K562 (cell line): ENCODE data around the gene WDHD1. TPM values are rescaled to one million over a fixed set of nuclear protein-coding genes. Genes with fewer than 3 reads are reported as not detected.

Experiments used
- ATAC-seq: fragments of 200-7000 bp; cut with Tn5 transposase; 3 replicates; pipeline ENCODE4 v1.9.1; 2020; ENCODE audit warnings: moderate library complexity
- BruUV-seq: library from RNA; stranded (reverse); fragments of 400-500 nt; replicated peaks from 2 replicates; lab custom pipeline; 2021; lab: Mats Ljungman, UMichigan
- CTCF ChIA-PET: fragments of 300-600 bp; formaldehyde crosslinking; extraction: SDS; loops from one replicate; lab custom pipeline; 2021; ENCODE audit warnings: low intra/inter-chr PET ratio; lab: Yijun Ruan, JAX
- POLR2A ChIA-PET: fragments of 300-600, 350-650 bp; sonication (Branson Sonifier 250); formaldehyde crosslinking; extraction: SDS; loops from one replicate; lab custom pipeline; 2021; ENCODE audit warnings: antibody characterized with exemption, inconsistent platforms; lab: Yijun Ruan, JAX
- DNase-seq, 4 experiments: peaks; one replicate each; pipeline versions ENCODE4 v3.0.0 to v3.0.0-alpha.2; 2011 to 2018; ENCODE audit warnings: low spot score in 3 of 4, mixed read lengths in 3 of 4; ENCODE audit errors: extremely low read depth in 1 of 4
- FAIRE-seq: peaks from 2 replicates; lab custom pipeline; 2011; peaks lifted over from hg19 to GRCh38; lab: Jason Lieb, UNC
- H2AFZ ChIP-seq: 2 replicates; pipeline ENCODE4 v1.6.0; 2011; ENCODE audit warnings: low read depth, low read length, control low read depth, inconsistent platforms
- H3K27ac ChIP-seq: fragments of 200-600 bp; 3 replicates; pipeline ENCODE4 v1.8.0; 2011; ENCODE audit warnings: low read depth, mild to moderate bottlenecking, control low read depth, inconsistent platforms, low read length, moderate library complexity, mixed read lengths; ENCODE audit errors: extremely low read depth
- H3K27me3 ChIP-seq, 2 experiments: fragments of 300-600 bp in 1 of 2; 2 replicates in 1 of 2; 3 replicates in 1 of 2; pipeline versions ENCODE4 v1.6.0 to v1.8.0; 2011; ENCODE audit warnings: inconsistent platforms in 2 of 2, low read length in 2 of 2, mild to moderate bottlenecking in 1 of 2, mixed read lengths in 1 of 2, moderate library complexity in 1 of 2; ENCODE audit not compliant: control insufficient read depth in 2 of 2, insufficient read depth in 2 of 2
- H3K36me3 ChIP-seq: fragments of 300-600 bp; 3 replicates; pipeline ENCODE4 v1.8.0; 2011; ENCODE audit warnings: mild to moderate bottlenecking, low read length, inconsistent platforms; ENCODE audit not compliant: control insufficient read depth, insufficient read depth
- H3K4me1 ChIP-seq, 2 experiments: fragments of 200-600 bp in 1 of 2; replicated peaks in 1 of 2; 2 replicates in 1 of 2; 3 replicates in 1 of 2; pipeline versions ENCODE4 v1.5.1 to v1.8.0; 2011; ENCODE audit warnings: inconsistent platforms in 2 of 2, low read length in 2 of 2, mild to moderate bottlenecking in 1 of 2, mixed read lengths in 1 of 2, moderate library complexity in 1 of 2; ENCODE audit not compliant: control insufficient read depth in 2 of 2, insufficient read depth in 2 of 2
- H3K4me2 ChIP-seq: 2 replicates; pipeline ENCODE4 v1.6.1; 2011; ENCODE audit warnings: low read length, control low read depth, inconsistent platforms, mixed read lengths; ENCODE audit not compliant: insufficient read depth
- H3K4me3 ChIP-seq: fragments of 200-600 bp; sonication (generic), shearing (Covaris generic); 2 replicates; pipeline ENCODE4 v1.5.1; 2016; ENCODE audit warnings: control low read depth, inconsistent platforms
- H3K79me2 ChIP-seq: fragments of 200-600 bp; 3 replicates; pipeline ENCODE4 v1.8.0; 2011; ENCODE audit warnings: low read length, inconsistent platforms; ENCODE audit not compliant: control insufficient read depth, insufficient read depth
- H3K9ac ChIP-seq, 2 experiments: 2 replicates each; pipeline versions ENCODE4 v1.6.0 to v1.6.1; 2011; ENCODE audit warnings: low read depth in 2 of 2, low read length in 2 of 2, control low read depth in 1 of 2, inconsistent platforms in 1 of 2, mild to moderate bottlenecking in 1 of 2, mixed read lengths in 1 of 2; ENCODE audit not compliant: insufficient read depth in 1 of 2
- H3K9me1 ChIP-seq: one replicate; pipeline ENCODE4 v1.6.0; 2011; ENCODE audit warnings: inconsistent platforms, mild to moderate bottlenecking, low read length, moderate library complexity; ENCODE audit not compliant: control insufficient read depth, insufficient read depth
- H3K9me3 ChIP-seq: replicated peaks from 2 replicates; pipeline ENCODE4 v1.5.1; 2011; ENCODE audit warnings: low read depth, low read length, inconsistent platforms; ENCODE audit not compliant: control insufficient read depth, insufficient read depth
- H4K20me1 ChIP-seq: replicated peaks from 2 replicates; pipeline ENCODE4 v1.6.1; 2011; ENCODE audit warnings: low read length, inconsistent platforms, mixed read lengths; ENCODE audit not compliant: control insufficient read depth, insufficient read depth
- ILK ChIP-seq: fragments of 450-650 bp; IDR thresholded peaks from 2 replicates; pipeline ENCODE4 v1.6.1; 2016; ENCODE audit warnings: missing genetic modification characterization, low read depth, mild to moderate bottlenecking, missing compliant biosample characterization, moderate library complexity, borderline replicate concordance
- MCM5 ChIP-seq: fragments of 450-650 bp; IDR thresholded peaks from 2 replicates; pipeline ENCODE4 v1.6.1; 2016; ENCODE audit warnings: low read depth
- SREBF1 ChIP-seq: fragments of 150-350 bp; IDR thresholded peaks from 2 replicates; pipeline ENCODE4 v1.6.1; 2014; ENCODE audit warnings: antibody characterized with exemption, low read depth, low read length, borderline replicate concordance
- TAF9B ChIP-seq: fragments of 450-650 bp; IDR thresholded peaks from 2 replicates; pipeline ENCODE4 v1.6.1; 2018; ENCODE audit warnings: mild to moderate bottlenecking; ENCODE audit not compliant: partially characterized antibody
- ZNF121 ChIP-seq: sonication (generic); formaldehyde crosslinking; conservative IDR thresholded peaks from 2 replicates; pipeline ENCODE4 v1.8.0; 2022; ENCODE audit warnings: missing genetic modification reagents
- ZNF232 ChIP-seq: sonication (generic); formaldehyde crosslinking; IDR thresholded peaks from 2 replicates; pipeline ENCODE4 v1.8.0; 2022; ENCODE audit warnings: mild to moderate bottlenecking, missing genetic modification reagents
- ZNF24 ChIP-seq: fragments of 450-650 bp; IDR thresholded peaks from 2 replicates; pipeline ENCODE4 v1.6.1; 2016
- WGBS: fragments of 100-300 bp; shearing (Covaris generic); methylation state at CpG from one replicate; pipeline ENCODE4 v1.1.6; 2016; ENCODE audit warnings: low coverage, mixed read lengths; ENCODE audit not compliant: insufficient coverage; ENCODE audit errors: missing lambda C conversion rate; 5-methylcytosine and 5-hydroxymethylcytosine counted together
- in situ Hi-C: fragments of 300-500 bp; cut with MboI; formaldehyde crosslinking; loops from 4 replicates; pipeline ENCODE4 v1.15.0; 2018; ENCODE audit warnings: inconsistent platforms, mixed read lengths
- intact Hi-C: fragments of 100-400 bp; cut with micrococcal nuclease; formaldehyde crosslinking; loops from 2 replicates; pipeline ENCODE4 v1.14.2; 2022
- polyA plus RNA-seq, 8 experiments: library from polyadenylated mRNA; depleted of rRNA in 4 of 8; stranded (reverse) in 5 of 8; unstranded in 3 of 8; fragments of >200 nt; fragmentation: Nextera tagmentation in 2 of 8; fragmentation: Illumina TruSeq in 1 of 8; extraction: Ambion mirVana in 2 of 8; extraction: Trizol in 1 of 8; gene quantifications; 2 replicates each; pipeline versions ENCODE4 v1.2.1 to v1.2.3, GENCODE V29; 2011 to 2014; ENCODE audit warnings: inconsistent platforms in 1 of 8, missing spikeins in 1 of 8
- total RNA-seq, 7 experiments: library from RNA; depleted of rRNA in 6 of 7; stranded (reverse); fragments of >200 nt in 6 of 7; fragmentation: Illumina TruSeq in 2 of 7; extraction: Trizol in 2 of 7; gene quantifications; 2 replicates each; pipeline versions ENCODE4 v1.2.1 to v1.2.3, GENCODE V29; 2011 to 2021; ENCODE audit warnings: low replicate concordance in 1 of 7
- TF ChIP-seq, protein P1 (sequence below): fragments of 150-350 bp; conservative IDR thresholded peaks from 2 replicates; pipeline ENCODE4 v1.6.1; 2014; ENCODE audit warnings: low read length
- TF ChIP-seq, protein P2 (sequence below), 2 experiments: fragments of 200-800 bp in 1 of 2; sonication (Bioruptor generic) in 1 of 2; sonication (generic) in 1 of 2; formaldehyde crosslinking in 1 of 2; IDR thresholded peaks in 1 of 2; conservative IDR thresholded peaks in 1 of 2; 2 replicates each; pipeline versions ENCODE4 v1.5.0 to v1.6.1; 2016 to 2020; ENCODE audit warnings: missing compliant biosample characterization in 1 of 2, missing genetic modification characterization in 1 of 2, missing genetic modification reagents in 1 of 2
- TF ChIP-seq, protein P3 (sequence below): fragments of 250-450 bp; sonication (Bioruptor Pico); IDR thresholded peaks from 2 replicates; pipeline ENCODE4 v1.8.0; 2021; ENCODE audit warnings: mild to moderate bottlenecking, moderate library complexity

Gene WDHD1
- total and polyA plus RNA-seq, 9 of the 15 experiments (the other 6 are each of a cell fraction or from before 2014, with no cell fraction given) = 11.7 to 39.1 (median 30.0) TPM

DNA sequence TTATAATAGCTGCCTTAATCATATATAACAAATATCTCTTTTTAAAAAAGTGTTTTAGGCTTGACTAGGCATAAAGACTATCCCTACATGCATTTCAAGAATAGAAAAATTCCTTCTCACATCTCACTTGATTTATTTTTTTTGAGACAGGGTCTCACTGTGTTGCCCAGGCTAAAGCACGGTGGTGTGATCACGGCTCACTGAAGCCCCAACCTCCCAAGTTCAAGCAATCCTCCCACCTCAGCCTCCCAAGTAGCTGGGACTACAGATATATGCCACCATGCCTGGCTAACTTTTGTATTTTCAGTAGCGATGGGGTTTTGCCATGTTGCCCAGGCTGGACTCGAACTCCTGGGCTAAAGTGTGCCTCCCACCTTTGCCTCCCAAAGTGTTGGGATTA lies 59.4 kb downstream of the WDHD1 start:
- DNase-seq (no peak), ATAC-seq (no peak), FAIRE-seq (no peak)
- ChIA-PET CTCF (no interaction called here), POLR2A (interaction anchor here (0.6 kb wide), 1 partner anchor 18 kb away, joined by 4 read pairs; no protein-coding TSS in a partner anchor)
- H3K4me1 ChIP-seq = no peaks in the 10 kb centered on the region
- in situ Hi-C loops = no loop called here
- H3K9me1 ChIP-seq = no peaks in the 10 kb centered on the region
- H3K27me3 ChIP-seq = no peaks in the 10 kb centered on the region
- H3K79me2 ChIP-seq = peaks cover 3% of the 10 kb centered on the region; the same call in 1 of the 3 replicates
- H4K20me1 ChIP-seq = no peaks in the 10 kb centered on the region
- H3K36me3 ChIP-seq = peaks cover 48% of the 10 kb centered on the region; the same call in 2 of the 3 replicates
- H3K27ac ChIP-seq = no peak overlapping the region
- intact Hi-C loops = no loop called here
- BruUV-seq = no TSS peak
- H2AFZ ChIP-seq = no peak overlapping the region
- H3K9me3 ChIP-seq = no peaks in the 10 kb centered on the region
- no peak for TF ChIP-seq MCM5
- TF ChIP-seq, protein P1, sequence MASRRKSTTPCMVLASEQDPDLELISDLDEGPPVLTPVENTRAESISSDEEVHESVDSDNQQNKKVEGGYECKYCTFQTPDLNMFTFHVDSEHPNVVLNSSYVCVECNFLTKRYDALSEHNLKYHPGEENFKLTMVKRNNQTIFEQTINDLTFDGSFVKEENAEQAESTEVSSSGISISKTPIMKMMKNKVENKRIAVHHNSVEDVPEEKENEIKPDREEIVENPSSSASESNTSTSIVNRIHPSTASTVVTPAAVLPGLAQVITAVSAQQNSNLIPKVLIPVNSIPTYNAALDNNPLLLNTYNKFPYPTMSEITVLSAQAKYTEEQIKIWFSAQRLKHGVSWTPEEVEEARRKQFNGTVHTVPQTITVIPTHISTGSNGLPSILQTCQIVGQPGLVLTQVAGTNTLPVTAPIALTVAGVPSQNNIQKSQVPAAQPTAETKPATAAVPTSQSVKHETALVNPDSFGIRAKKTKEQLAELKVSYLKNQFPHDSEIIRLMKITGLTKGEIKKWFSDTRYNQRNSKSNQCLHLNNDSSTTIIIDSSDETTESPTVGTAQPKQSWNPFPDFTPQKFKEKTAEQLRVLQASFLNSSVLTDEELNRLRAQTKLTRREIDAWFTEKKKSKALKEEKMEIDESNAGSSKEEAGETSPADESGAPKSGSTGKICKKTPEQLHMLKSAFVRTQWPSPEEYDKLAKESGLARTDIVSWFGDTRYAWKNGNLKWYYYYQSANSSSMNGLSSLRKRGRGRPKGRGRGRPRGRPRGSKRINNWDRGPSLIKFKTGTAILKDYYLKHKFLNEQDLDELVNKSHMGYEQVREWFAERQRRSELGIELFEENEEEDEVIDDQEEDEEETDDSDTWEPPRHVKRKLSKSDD = no peak
- peak; percentile 13; the same call in 1 of the 2 replicates for TF ChIP-seq ZNF121 (CRISPR knock-in tag)
- 98% methylated on average over 4 of the region's 4 CpGs for WGBS
- H3K4me2 ChIP-seq = no peak overlapping the region
- no peak overlapping the region for H3K4me3 ChIP-seq
- no peak overlapping the region for H3K9ac ChIP-seq

DNA sequence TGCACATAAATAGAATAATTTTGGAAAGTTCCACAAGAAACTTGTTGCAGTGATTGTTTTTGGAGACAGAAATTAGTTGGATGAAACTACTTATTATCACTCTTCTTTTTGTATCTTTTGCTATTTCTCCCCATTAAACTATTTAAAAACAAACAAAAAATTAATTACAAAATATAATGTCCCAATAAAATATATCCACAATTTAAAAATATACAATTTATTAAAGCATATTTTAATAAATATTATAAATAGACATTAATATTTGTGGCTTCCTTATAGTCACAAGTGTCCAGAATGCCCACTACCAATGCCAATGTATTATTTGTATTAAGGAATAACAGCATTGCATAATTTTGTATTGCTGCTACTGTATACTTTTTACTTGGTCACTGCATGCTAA lies 71.8 kb downstream of the WDHD1 start:
- no peak for DNase-seq
- no peak overlapping the region for H3K27ac ChIP-seq
- no peak overlapping the region for H3K4me2 ChIP-seq
- ATAC-seq = no peak
- in situ Hi-C loops (no loop called here), intact Hi-C loops (no loop called here)
- H3K27me3 ChIP-seq = no peaks in the 10 kb centered on the region
- CTCF ChIA-PET = no interaction called here
- no peaks in the 10 kb centered on the region for H3K9me3 ChIP-seq
- H2AFZ ChIP-seq = no peak overlapping the region
- POLR2A ChIA-PET = no interaction called here
- H3K9me1 ChIP-seq = no peaks in the 10 kb centered on the region
- BruUV-seq = no TSS peak
- H3K36me3 ChIP-seq = peaks cover 41% of the 10 kb centered on the region; the same call in 2 of the 3 replicates
- no peak overlapping the region for H3K4me3 ChIP-seq
- no peak overlapping the region for H3K9ac ChIP-seq
- no peaks in the 10 kb centered on the region for H3K79me2 ChIP-seq
- H3K4me1 ChIP-seq = no peaks in the 10 kb centered on the region
- no peaks in the 10 kb centered on the region for H4K20me1 ChIP-seq
- FAIRE-seq = no peak
- no peak for TF ChIP-seq ZNF121 (CRISPR knock-in tag)
- no peak for TF ChIP-seq TAF9B
- no peak for TF ChIP-seq SREBF1
- TF ChIP-seq, protein P2, sequence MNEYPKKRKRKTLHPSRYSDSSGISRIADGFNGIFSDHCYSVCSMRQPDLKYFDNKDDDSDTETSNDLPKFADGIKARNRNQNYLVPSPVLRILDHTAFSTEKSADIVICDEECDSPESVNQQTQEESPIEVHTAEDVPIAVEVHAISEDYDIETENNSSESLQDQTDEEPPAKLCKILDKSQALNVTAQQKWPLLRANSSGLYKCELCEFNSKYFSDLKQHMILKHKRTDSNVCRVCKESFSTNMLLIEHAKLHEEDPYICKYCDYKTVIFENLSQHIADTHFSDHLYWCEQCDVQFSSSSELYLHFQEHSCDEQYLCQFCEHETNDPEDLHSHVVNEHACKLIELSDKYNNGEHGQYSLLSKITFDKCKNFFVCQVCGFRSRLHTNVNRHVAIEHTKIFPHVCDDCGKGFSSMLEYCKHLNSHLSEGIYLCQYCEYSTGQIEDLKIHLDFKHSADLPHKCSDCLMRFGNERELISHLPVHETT (CRISPR knock-in tag; conservative IDR thresholded peaks at IDR 0.05 in 1 of 2, IDR thresholded peaks at IDR 0.05 in 1 of 2) = no peak
- TF ChIP-seq ZNF24 = no peak
- no peak for TF ChIP-seq ILK (tag)
- TF ChIP-seq, protein P3, sequence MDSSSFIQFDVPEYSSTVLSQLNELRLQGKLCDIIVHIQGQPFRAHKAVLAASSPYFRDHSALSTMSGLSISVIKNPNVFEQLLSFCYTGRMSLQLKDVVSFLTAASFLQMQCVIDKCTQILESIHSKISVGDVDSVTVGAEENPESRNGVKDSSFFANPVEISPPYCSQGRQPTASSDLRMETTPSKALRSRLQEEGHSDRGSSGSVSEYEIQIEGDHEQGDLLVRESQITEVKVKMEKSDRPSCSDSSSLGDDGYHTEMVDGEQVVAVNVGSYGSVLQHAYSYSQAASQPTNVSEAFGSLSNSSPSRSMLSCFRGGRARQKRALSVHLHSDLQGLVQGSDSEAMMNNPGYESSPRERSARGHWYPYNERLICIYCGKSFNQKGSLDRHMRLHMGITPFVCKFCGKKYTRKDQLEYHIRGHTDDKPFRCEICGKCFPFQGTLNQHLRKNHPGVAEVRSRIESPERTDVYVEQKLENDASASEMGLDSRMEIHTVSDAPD = no peak
- no peak for TF ChIP-seq ZNF232 (CRISPR knock-in tag)
